NCI-H2227 (cell line): Measurements from ENCODE around the gene TTC28.
A peak's percentile ranks its signal among the peaks of the same experiment; 100 is the strongest.

Source experiments
- DNase-seq: peaks from one replicate; lab custom pipeline; 2025; ENCODE audit not compliant: unreplicated experiment; lab: John Stamatoyannopoulos, UW

Gene TTC28

GRCh38 chr22:27980424-27981148 lies 699.1 kb downstream of the TTC28 start:
- no peak for DNase-seq

- DNase-seq = no peak
Measured at GRCh38 chr22:27978802-27979201, 700.8 kb downstream of the TTC28 start.

- no peak for DNase-seq
Measured at GRCh38 chr22:27978317-27978716, 701.3 kb downstream of the TTC28 start.

- no peak for DNase-seq
Measured at GRCh38 chr22:27976586-27976985, 703.1 kb downstream of the TTC28 start.

DNA sequence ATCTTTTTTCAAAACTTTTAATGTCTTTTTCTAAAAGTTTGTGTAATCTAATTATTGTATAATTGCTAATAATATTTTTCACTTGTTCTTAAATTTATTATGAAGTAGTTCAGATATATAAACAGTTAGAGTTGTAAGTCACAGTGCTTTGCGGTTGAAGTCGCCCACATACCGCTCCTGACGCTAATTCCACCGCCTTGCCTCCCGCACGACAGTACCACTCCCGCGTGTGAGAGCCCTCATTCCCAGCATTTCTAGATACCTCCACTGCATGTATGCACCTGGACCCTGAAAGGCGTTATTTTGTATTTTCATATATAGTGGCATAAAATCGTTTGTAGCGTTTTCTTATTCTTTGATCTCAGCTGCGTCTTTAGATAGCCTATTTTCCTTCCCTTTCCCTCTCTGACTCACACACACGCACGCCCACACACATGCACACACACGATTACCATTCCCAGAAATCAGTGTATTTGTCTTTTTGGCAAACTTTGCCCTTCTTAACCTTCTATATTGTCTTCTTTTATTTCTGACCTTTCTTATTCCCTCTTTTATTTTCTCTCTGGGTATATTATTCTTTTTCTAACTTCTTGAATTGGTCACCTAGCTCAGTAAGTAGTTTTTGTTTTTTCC lies 704.1 kb downstream of the TTC28 start:
- DNase-seq = no peak

GRCh38 chr22:27973846-27974245 lies 705.8 kb downstream of the TTC28 start:
- peak; percentile 57 for DNase-seq

- DNase-seq = no peak
Measured at GRCh38 chr22:27972732-27973698, 706.6 kb downstream of the TTC28 start.

- DNase-seq = no peak
Measured at GRCh38 chr22:27971926-27972325, 707.7 kb downstream of the TTC28 start.

DNA sequence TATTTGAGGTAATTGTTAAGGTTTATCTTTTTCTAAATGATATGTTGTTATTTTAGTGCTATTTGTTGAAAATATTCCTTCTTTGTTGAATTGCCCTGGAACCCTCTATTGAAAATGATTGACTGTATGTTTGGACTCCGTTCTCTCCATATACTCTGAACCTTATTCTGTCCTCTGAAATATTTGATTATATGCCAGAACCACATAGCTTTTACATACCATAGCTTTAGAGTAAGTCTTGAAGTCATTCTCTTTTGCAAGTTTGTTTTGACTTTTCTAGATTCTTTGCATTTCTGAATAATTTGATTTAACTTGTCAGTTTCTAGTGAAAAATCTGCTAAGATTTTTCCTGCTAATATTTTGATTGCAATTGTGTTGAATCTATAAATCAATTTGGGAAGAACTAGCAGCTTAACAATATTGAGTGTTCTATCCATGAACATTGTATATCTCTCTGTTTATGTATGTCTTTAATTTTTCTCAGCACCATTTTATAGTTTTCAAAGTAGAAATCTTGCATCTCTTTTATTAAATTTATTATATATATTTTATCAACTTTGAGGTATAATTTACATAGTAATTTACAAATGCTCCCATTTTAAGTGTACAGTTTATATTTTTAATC lies 708.9 kb downstream of the TTC28 start:
- DNase-seq = no peak

GRCh38 chr22:27966168-27967064 lies 713.2 kb downstream of the TTC28 start:
- DNase-seq = no peak

DNA sequence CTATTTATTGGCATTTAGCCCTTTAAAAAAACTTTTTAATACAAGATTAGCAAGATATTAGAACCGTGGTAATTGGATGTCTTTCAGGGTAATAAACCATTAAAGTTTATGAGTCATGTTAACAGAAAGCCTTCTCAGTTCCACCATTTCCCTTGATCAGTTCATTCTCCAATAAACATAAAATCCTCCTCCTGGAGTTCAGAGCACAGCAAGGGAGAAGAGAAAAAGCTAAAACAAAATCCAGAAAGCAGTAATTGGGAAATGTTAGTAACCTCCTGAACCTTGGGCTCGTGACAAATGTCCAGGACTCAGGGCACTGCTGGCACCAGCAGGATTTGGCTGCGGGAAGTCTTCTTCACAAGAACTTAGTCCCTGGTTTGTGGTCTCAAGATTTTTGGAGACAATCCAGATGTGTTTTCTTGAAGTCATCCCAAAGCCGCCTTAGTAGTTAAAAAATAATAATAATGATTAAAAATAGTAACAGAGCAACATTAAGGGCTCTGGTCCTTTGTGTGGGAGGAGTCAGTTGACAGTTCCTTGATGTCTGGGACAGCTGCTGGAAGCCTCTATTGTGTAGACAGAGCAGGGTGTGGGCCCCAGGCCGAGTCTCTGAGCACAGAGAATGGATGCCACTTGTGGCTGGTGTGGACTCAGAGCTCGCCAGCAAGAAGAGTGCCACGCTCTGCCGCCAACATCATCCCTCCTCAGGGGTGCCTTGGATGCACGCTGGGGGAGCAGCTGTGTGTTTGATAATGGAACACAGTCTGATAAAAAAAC lies 717.2 kb downstream of the TTC28 start:
- DNase-seq = peak; percentile 16

- DNase-seq = no peak
Measured at GRCh38 chr22:27961680-27962079, 718.0 kb downstream of the TTC28 start.

DNA sequence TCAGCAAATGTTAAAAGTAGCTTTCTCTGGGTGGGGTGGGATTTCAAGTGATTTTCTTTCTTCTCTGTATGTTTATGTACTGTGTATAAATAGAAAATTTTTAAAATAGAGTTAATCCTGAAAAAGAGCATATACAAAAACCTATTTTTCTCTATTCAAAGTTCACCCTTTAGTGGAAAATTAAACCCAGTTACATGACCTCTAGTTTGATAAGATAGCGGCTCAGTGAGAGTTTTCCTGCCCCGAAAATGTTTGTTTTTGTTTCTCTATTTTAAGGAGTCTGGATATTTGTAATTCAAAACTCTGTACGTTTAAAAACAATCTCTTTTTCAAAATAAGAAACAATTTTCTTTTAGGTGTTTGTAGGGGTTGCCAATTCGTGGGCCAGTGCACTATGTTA lies 718.5 kb downstream of the TTC28 start:
- DNase-seq = no peak

DNA sequence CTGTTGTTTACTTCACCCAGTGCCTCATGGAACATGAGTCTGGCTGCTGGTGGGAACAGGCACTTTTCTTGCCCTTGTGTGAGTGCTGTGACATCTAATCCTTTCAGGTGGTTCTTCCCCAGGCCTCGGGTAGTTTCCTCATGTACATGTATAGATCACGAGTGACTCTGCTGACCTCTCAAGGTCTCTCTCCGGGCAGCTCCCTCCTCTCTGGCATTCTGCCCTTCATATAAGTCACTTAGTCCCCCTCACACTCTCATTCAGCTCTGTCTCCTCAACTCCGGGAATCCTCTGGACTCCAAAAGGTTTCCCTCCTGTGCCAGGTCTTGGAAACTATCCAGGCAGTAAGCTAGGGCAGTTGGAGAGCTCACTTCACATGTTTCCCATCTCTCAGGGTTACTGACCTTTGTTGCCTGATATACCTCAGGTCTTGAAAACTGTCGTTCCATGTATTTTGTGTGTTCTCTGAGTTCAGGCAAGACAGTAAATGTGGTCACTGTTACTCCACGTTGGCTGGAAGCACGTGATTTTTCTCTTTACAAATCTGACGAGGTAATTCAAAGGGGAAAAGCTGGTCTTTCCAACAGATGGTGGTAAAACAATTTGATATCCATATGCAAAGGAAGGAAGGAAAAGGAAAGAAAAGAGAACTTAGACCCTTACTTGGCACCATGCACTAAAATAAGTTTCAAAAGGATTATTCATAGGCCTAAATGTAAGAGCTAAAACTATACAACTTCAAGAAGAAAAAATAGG lies 720.1 kb downstream of the TTC28 start:
- no peak for DNase-seq

DNA sequence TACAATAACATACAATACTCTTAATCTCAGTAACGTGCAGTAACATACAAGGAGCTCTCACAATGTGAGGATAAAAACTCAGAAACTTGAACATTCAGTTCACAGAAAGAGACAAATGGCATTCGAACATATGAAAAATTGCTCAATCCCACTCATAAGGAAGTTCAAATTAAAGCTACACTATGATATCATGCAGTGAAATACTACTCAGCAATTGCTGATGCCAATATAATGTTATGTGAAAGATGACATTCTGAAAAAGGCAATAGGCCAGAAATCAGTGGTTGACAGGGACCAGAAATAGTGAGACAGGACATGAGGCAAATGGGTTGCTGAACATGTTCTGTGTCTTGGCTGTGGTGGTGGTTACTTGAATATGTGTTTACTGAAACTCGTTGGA lies 726.9 kb downstream of the TTC28 start:
- no peak for DNase-seq

GRCh38 chr22:27952091-27952490 lies 727.5 kb downstream of the TTC28 start:
- no peak for DNase-seq

GRCh38 chr22:27949421-27949820 lies 730.2 kb downstream of the TTC28 start:
- DNase-seq = no peak

DNA sequence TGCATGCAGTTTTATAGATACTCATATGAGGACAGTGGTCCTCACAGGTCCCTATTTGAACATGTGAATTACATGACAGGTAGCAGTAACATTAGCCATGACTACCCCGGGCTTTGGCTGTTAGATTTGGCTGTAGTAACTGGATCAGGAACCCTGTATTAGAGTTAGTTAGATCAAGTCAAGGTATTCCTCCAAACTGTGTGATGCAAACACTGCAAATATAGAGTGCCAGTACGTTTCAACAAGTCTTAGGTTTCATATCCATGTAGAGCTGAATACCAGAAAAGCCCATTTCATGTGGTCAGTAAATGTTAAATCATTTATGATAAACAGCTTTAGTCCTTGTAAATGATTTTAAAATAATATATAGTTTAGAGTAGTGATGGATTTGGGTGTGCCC lies 731.1 kb downstream of the TTC28 start:
- DNase-seq = no peak

GRCh38 chr22:27947448-27947847 lies 732.2 kb downstream of the TTC28 start:
- DNase-seq = no peak
